ENCODE measurements around the gene TMEM123.

GRCh38 chr11:102389253-102389652, 63.3 kb downstream of the TMEM123 start:
- no peak for TF ChIP-seq CTCF (IDR thresholded peaks at IDR 0.05)
- no peak for TF ChIP-seq EZH2 (IDR thresholded peaks at IDR 0.05; ENCODE audit: borderline replicate concordance, insufficient read depth, low read depth, low read length, poor library complexity, severe bottlenecking)

Measured in B cell (primary cell).